HFFc6 (cell line): ENCODE data around the gene ACTL10. TPM values are rescaled to one million over a fixed set of nuclear protein-coding genes. Genes with fewer than 3 reads are reported as not detected.

Experiments used
- DNase-seq: peaks from one replicate; pipeline ENCODE4 v3.0.0-alpha.2; 2018
- H3K27ac Mint-ChIP-seq: 2 replicates; pipeline ENCODE4 v1.8.0; 2020; ENCODE audit warnings: mild to moderate bottlenecking, mixed read lengths
- H3K27me3 Mint-ChIP-seq: 2 replicates; pipeline ENCODE4 v1.8.0; 2021; ENCODE audit warnings: mild to moderate bottlenecking, moderate library complexity, mixed read lengths; ENCODE audit not compliant: insufficient read depth
- H3K36me3 Mint-ChIP-seq: 2 replicates; pipeline ENCODE4 v1.8.0; 2021; ENCODE audit warnings: low read depth, mixed read lengths
- H3K4me1 Mint-ChIP-seq: 2 replicates; pipeline ENCODE4 v1.8.0; 2020; ENCODE audit warnings: low read depth, mixed read lengths
- H3K4me3 Mint-ChIP-seq: 2 replicates; pipeline ENCODE4 v1.8.0; 2020; ENCODE audit warnings: mild to moderate bottlenecking, moderate library complexity, mixed read lengths
- H3K9me3 Mint-ChIP-seq: 2 replicates; pipeline ENCODE4 v1.8.0; 2020; ENCODE audit warnings: mild to moderate bottlenecking, mixed read lengths
- CTCF ChIP-seq: fragments of 200-600 bp; sonication (generic); IDR thresholded peaks from 2 replicates; pipeline ENCODE4 v1.5.0; 2021; ENCODE audit warnings: antibody characterized with exemption, mild to moderate bottlenecking
- total RNA-seq, 6 experiments: library from RNA; stranded (reverse); fragmentation: NEBNext Ultra II Directional; extraction: Animal tissue kit (Norgen Biotek cat#: 25700); gene quantifications; 2 replicates in 1 of 6; 3 replicates in 5 of 6; pipeline ENCODE4 v1.2.3, GENCODE V29; 2021

ACTL10 gene
- total RNA-seq, 6 experiments from 2014 or later: 1.6 to 2.3 (median 1.8) TPM

GRCh38 chr20:33684533-33685327 lies 18.0 kb downstream of the ACTL10 start:
- peak overlapping the region; percentile 82 for H3K27ac Mint-ChIP-seq

GRCh38 chr20:33685328-33686099 lies 18.8 kb downstream of the ACTL10 start:
- no peak for DNase-seq
- Mint-ChIP-seq H3K27ac (peak overlapping the region; percentile 82), H3K36me3 (no peaks in the 10 kb centered on the region), H3K9me3 (no peaks in the 10 kb centered on the region), H3K27me3 (peaks cover 3% of the 10 kb centered on the region), H3K4me3 (peak overlapping the region; percentile 89), H3K4me1 (peaks cover 53% of the 10 kb centered on the region)
- TF ChIP-seq CTCF: no peak

More at GRCh38 chr20:33684533-33685327, 18.0 kb downstream of the ACTL10 start:
- peaks cover 47% of the 10 kb centered on the region for H3K4me1 Mint-ChIP-seq
- no peaks in the 10 kb centered on the region for H3K9me3 Mint-ChIP-seq
- no peak for TF ChIP-seq CTCF
- H3K27me3 Mint-ChIP-seq: peaks cover 3% of the 10 kb centered on the region
- H3K4me3 Mint-ChIP-seq: peak overlapping the region; percentile 89
- no peak for DNase-seq
- no peaks in the 10 kb centered on the region for H3K36me3 Mint-ChIP-seq

- DNase-seq: peak; percentile 90
- peak; percentile 64 for TF ChIP-seq CTCF
- peak within 1 kb of the TSS; percentile 82 for H3K27ac Mint-ChIP-seq
- H3K27me3 Mint-ChIP-seq: peaks cover 3% of the 10 kb centered on the region
- H3K4me1 Mint-ChIP-seq: peaks cover 44% of the 10 kb centered on the region
- H3K9me3 Mint-ChIP-seq: no peaks in the 10 kb centered on the region
- H3K36me3 Mint-ChIP-seq: no peaks in the 10 kb centered on the region
- H3K4me3 Mint-ChIP-seq: peak within 1 kb of the TSS; percentile 89
These were observed 19.6 kb downstream of the ACTL10 start, which contains the start of gene E2F1 for GRCh38 chr20:33686100-33686983. E2F1 (minus strand) TSS chr20:33686385; CDS start chr20:33686264, 121 bp downstream.

GRCh38 chr20:33686984-33687366 lies 20.2 kb downstream of the ACTL10 start:
- Mint-ChIP-seq H3K27me3 (peaks cover 3% of the 10 kb centered on the region), H3K36me3 (no peaks in the 10 kb centered on the region), H3K4me3 (peak overlapping the region; percentile 81), H3K9me3 (no peaks in the 10 kb centered on the region), H3K27ac (peak overlapping the region; percentile 56), H3K4me1 (peaks cover 38% of the 10 kb centered on the region)
- TF ChIP-seq CTCF: no peak
- DNase-seq: no peak

- DNase-seq: no peak
- TF ChIP-seq CTCF: no peak
- peaks cover 3% of the 10 kb centered on the region for H3K27me3 Mint-ChIP-seq
- H3K36me3 Mint-ChIP-seq: no peaks in the 10 kb centered on the region
- H3K27ac Mint-ChIP-seq: no peak overlapping the region
- H3K9me3 Mint-ChIP-seq: no peaks in the 10 kb centered on the region
- peaks cover 35% of the 10 kb centered on the region for H3K4me1 Mint-ChIP-seq
- H3K4me3 Mint-ChIP-seq: no peak overlapping the region; the same call in 1 of the 2 replicates
These were observed 20.7 kb downstream of the ACTL10 start for GRCh38 chr20:33687370-33687915.
